GM23248 (cell line): Measurements from ENCODE around the gene RAB35. TPM values are rescaled to one million over a fixed set of nuclear protein-coding genes. Genes with fewer than 3 reads are reported as not detected.

Experiments
- DNase-seq: peaks from one replicate; pipeline ENCODE4 v3.0.0-alpha.2; 2015
- H2AFZ ChIP-seq: fragments of 200-600 bp; sonication (generic); 2 replicates; pipeline ENCODE4 v1.6.1; 2016; ENCODE audit warnings: antibody characterized with exemption
- H3F3A ChIP-seq: fragments of 200-600 bp; sonication (generic); 2 replicates; pipeline ENCODE4 v1.6.1; 2016; ENCODE audit warnings: mild to moderate bottlenecking, antibody characterized with exemption, mixed run types; ENCODE audit not compliant: insufficient read depth
- H3K27ac ChIP-seq: fragments of 200-600 bp; sonication (generic); 2 replicates; pipeline ENCODE4 v1.5.1; 2016; ENCODE audit warnings: mild to moderate bottlenecking
- H3K27me3 ChIP-seq: fragments of 200-600 bp; sonication (generic); replicated peaks from 2 replicates; pipeline ENCODE4 v1.6.1; 2016; ENCODE audit warnings: mild to moderate bottlenecking; ENCODE audit not compliant: insufficient read depth
- H3K36me3 ChIP-seq: fragments of 200-600 bp; sonication (generic); 2 replicates; pipeline ENCODE4 v1.6.1; 2016; ENCODE audit warnings: low read depth, mild to moderate bottlenecking
- H3K4me1 ChIP-seq: fragments of 200-600 bp; sonication (generic); 2 replicates; pipeline ENCODE4 v1.6.1; 2016; ENCODE audit warnings: mild to moderate bottlenecking; ENCODE audit not compliant: insufficient read depth
- H3K4me2 ChIP-seq: fragments of 200-600 bp; sonication (generic); one replicate; pipeline ENCODE4 v1.6.1; 2016; ENCODE audit warnings: mild to moderate bottlenecking; ENCODE audit not compliant: unreplicated experiment
- H3K4me3 ChIP-seq: fragments of 200-600 bp; sonication (generic); 2 replicates; pipeline ENCODE4 v1.5.1; 2016; ENCODE audit warnings: mild to moderate bottlenecking
- H3K79me2 ChIP-seq: fragments of 200-600 bp; sonication (generic); 2 replicates; pipeline ENCODE4 v1.6.1; 2016; ENCODE audit warnings: mild to moderate bottlenecking; ENCODE audit not compliant: insufficient read depth
- H3K9ac ChIP-seq: fragments of 200-600 bp; sonication (generic); 2 replicates; pipeline ENCODE4 v1.6.1; 2016; ENCODE audit warnings: mild to moderate bottlenecking
- H3K9me2 ChIP-seq: fragments of 200-600 bp; sonication (generic); 2 replicates; pipeline ENCODE4 v1.6.1; 2016; ENCODE audit warnings: mixed run types, mild to moderate bottlenecking, moderate library complexity; ENCODE audit not compliant: insufficient read depth
- H3K9me3 ChIP-seq: fragments of 200-600 bp; sonication (generic); one replicate; pipeline ENCODE4 v1.6.1; 2017; ENCODE audit warnings: low read depth
- H4K20me1 ChIP-seq: fragments of 200-600 bp; sonication (generic); 2 replicates; pipeline ENCODE4 v1.6.0; 2016; ENCODE audit not compliant: insufficient read depth
- EZH2 ChIP-seq: fragments of 200-600 bp; sonication (generic); IDR thresholded peaks from 2 replicates; pipeline ENCODE4 v1.6.1; 2018; ENCODE audit warnings: antibody characterized with exemption, mild to moderate bottlenecking; ENCODE audit not compliant: insufficient read depth, poor library complexity, severe bottlenecking
- EZH2phosphoT487 ChIP-seq: fragments of 200-600 bp; sonication (generic); IDR thresholded peaks from 2 replicates; pipeline ENCODE4 v1.6.1; 2018; ENCODE audit warnings: antibody characterized with exemption, moderate library complexity, mild to moderate bottlenecking, low read depth; ENCODE audit not compliant: insufficient read depth
- WGBS, 2 experiments: methylation state at CpG; one replicate each; pipeline ENCODE4 v1.1.6; 2015 to 2017; ENCODE audit warnings: low lambda C conversion rate in 2 of 2, low coverage in 1 of 2; ENCODE audit errors: missing lambda C conversion rate in 2 of 2; 5-methylcytosine and 5-hydroxymethylcytosine counted together
- in situ Hi-C: fragments of 300-500 bp; cut with MboI; formaldehyde crosslinking; loops from 2 replicates; pipeline ENCODE4 v1.15.0; 2020
- polyA plus RNA-seq: library from polyadenylated mRNA; unstranded; fragments of >200 nt; fragmentation: Nextera tagmentation; extraction: Ambion mirVana; gene quantifications from 2 replicates; pipeline ENCODE4 v1.2.1, GENCODE V29; 2016
- total RNA-seq: library from RNA; depleted of rRNA; stranded (reverse); fragments of >200 nt; shearing (Covaris generic); gene quantifications from 2 replicates; pipeline ENCODE4 v1.2.3, GENCODE V29; 2014; rRNA removed

The RAB35 gene
- 32.0 and 37.1 TPM in 2 replicates for total RNA-seq
- 28.2 and 28.7 TPM in 2 replicates for polyA plus RNA-seq

GRCh38 chr12:120116441-120116791, at the start of gene RAB35:
Gene RAB35 (minus strand): TSS chr12:120116753. CDS start chr12:120116650, 103 bp downstream.
- Histone ChIP-seq H3F3A (peaks cover 40% of the 10 kb centered on the region), H3K27me3 (no peaks in the 10 kb centered on the region), H3K36me3 (no peaks in the 10 kb centered on the region), H3K79me2 (peaks cover 63% of the 10 kb centered on the region), H3K9ac (peak within 1 kb of the TSS; percentile 93), H3K27ac (peak within 1 kb of the TSS; percentile 91), H2AFZ (peak within 1 kb of the TSS; percentile 84), H3K4me1 (peaks cover 36% of the 10 kb centered on the region), H3K9me2 (no peaks in the 10 kb centered on the region), H3K4me3 (peak within 1 kb of the TSS; percentile 96), H4K20me1 (no peaks in the 10 kb centered on the region; the same call in 1 of the 2 replicates), H3K9me3 (no peaks in the 10 kb centered on the region), H3K4me2 (peak within 1 kb of the TSS; percentile 98)
- no peak for DNase-seq
- WGBS, 2 experiments = 0 to 3% methylated on average over 14 to 22 of the region's 50 CpGs
- in situ Hi-C loops = no loop called here
- TF ChIP-seq EZH2 = no peak
- TF ChIP-seq EZH2phosphoT487 = no peak

GRCh38 chr12:120164293-120164692, 47.7 kb upstream of the RAB35 start:
- no peak for DNase-seq
- peaks cover 53% of the 10 kb centered on the region for H3K36me3 ChIP-seq
- WGBS, 2 experiments = 87 to 90% methylated on average over 11 of the region's 11 CpGs
- no peak for TF ChIP-seq EZH2
- TF ChIP-seq EZH2phosphoT487 = no peak
- H3K4me1 ChIP-seq = peaks cover 8% of the 10 kb centered on the region; the same call in 1 of the 2 replicates
- H3K9me2 ChIP-seq = no peaks in the 10 kb centered on the region
- H3F3A ChIP-seq = 0 out of 2 replicates have a peak, but pooled peaks cover 5% of the 10 kb centered on the region
- H2AFZ ChIP-seq = no peak overlapping the region
- in situ Hi-C loops = no loop called here
- H4K20me1 ChIP-seq = no peaks in the 10 kb centered on the region
- H3K9me3 ChIP-seq = no peaks in the 10 kb centered on the region
- no peak overlapping the region for H3K9ac ChIP-seq
- H3K79me2 ChIP-seq = peaks cover 11% of the 10 kb centered on the region; the same call in 1 of the 2 replicates
- no peak overlapping the region for H3K27ac ChIP-seq
- no peak overlapping the region for H3K4me3 ChIP-seq
- H3K27me3 ChIP-seq = no peaks in the 10 kb centered on the region
- H3K4me2 ChIP-seq = no peak overlapping the region

- peaks cover 6% of the 10 kb centered on the region; the same call in 1 of the 2 replicates for H3K4me1 ChIP-seq
- no peaks in the 10 kb centered on the region for H3F3A ChIP-seq
- no peak overlapping the region for H3K27ac ChIP-seq
- peaks cover 11% of the 10 kb centered on the region; the same call in 1 of the 2 replicates for H3K79me2 ChIP-seq
- H3K27me3 ChIP-seq = no peaks in the 10 kb centered on the region
- H3K9me3 ChIP-seq = no peaks in the 10 kb centered on the region
- in situ Hi-C loops = no loop called here
- no peak overlapping the region for H3K4me3 ChIP-seq
- no peak overlapping the region for H2AFZ ChIP-seq
- H3K9me2 ChIP-seq = no peaks in the 10 kb centered on the region
- H3K36me3 ChIP-seq = peaks cover 53% of the 10 kb centered on the region
- WGBS, 2 experiments = 93 to 94% methylated on average over 8 of the region's 8 CpGs
- no peak overlapping the region for H3K4me2 ChIP-seq
- no peaks in the 10 kb centered on the region for H4K20me1 ChIP-seq
- TF ChIP-seq EZH2phosphoT487 (no peak), EZH2 (no peak)
- H3K9ac ChIP-seq = no peak overlapping the region
- DNase-seq = no peak
Observed at GRCh38 chr12:120162763-120163162, 46.2 kb upstream of the RAB35 start.

- no peaks in the 10 kb centered on the region for H3K27me3 ChIP-seq
- H3K27ac ChIP-seq = no peak overlapping the region
- TF ChIP-seq EZH2 = no peak
- no peak for TF ChIP-seq EZH2phosphoT487
- H3K4me1 ChIP-seq = no peaks in the 10 kb centered on the region
- no peaks in the 10 kb centered on the region for H3K9me3 ChIP-seq
- no peak for DNase-seq
- no peak overlapping the region for H2AFZ ChIP-seq
- H3K4me3 ChIP-seq = no peak overlapping the region
- no peak overlapping the region for H3K4me2 ChIP-seq
- no peak overlapping the region for H3K9ac ChIP-seq
- H3F3A ChIP-seq = no peaks in the 10 kb centered on the region
- peaks cover 11% of the 10 kb centered on the region; the same call in 1 of the 2 replicates for H3K79me2 ChIP-seq
- peaks cover 58% of the 10 kb centered on the region; the same call in 1 of the 2 replicates for H3K36me3 ChIP-seq
- no peaks in the 10 kb centered on the region for H4K20me1 ChIP-seq
- no peaks in the 10 kb centered on the region for H3K9me2 ChIP-seq
- in situ Hi-C loops = no loop called here
- 91 to 95% methylated on average over 11 of the region's 11 CpGs for WGBS, 2 experiments
Observed at GRCh38 chr12:120161852-120162251, 45.3 kb upstream of the RAB35 start.
